Stimulated activated CD4-positive, alpha-beta T cell treated with anti-CD3 and anti-CD28 coated beads, Interleukin-1b, Interleukin-23, amount 100 ng/mL, for 1 hour (primary cell): ENCODE measurements around the gene RFX7.

Experiments used
- DNase-seq, 2 donors: peaks; one replicate each; pipeline ENCODE4 v3.0.0-alpha.2; 2020; ENCODE audit warnings: low read depth in 2 of 2

RFX7 gene

GRCh38 chr15:56244038-56244810, 545 bp upstream of the RFX7 start:
- DNase-seq, result peak in 1 of 2 donors; percentile 0

GRCh38 chr15:56242576-56243162, 1.0 kb downstream of the RFX7 start:
- DNase-seq, result peak in 1 of 2 donors; percentile 0

- DNase-seq, result no peak
Observed at GRCh38 chr15:56241374-56242105, 2.1 kb downstream of the RFX7 start.

GRCh38 chr15:56240390-56240789, 3.3 kb downstream of the RFX7 start:
- DNase-seq, result no peak

- no peak for DNase-seq
Observed at GRCh38 chr15:56236197-56236596, 7.5 kb downstream of the RFX7 start.

GRCh38 chr15:56234804-56235203, 8.9 kb downstream of the RFX7 start:
- no peak for DNase-seq

GRCh38 chr15:56233549-56233948, 10.1 kb downstream of the RFX7 start:
- DNase-seq, result no peak

GRCh38 chr15:56232058-56232457, 11.6 kb downstream of the RFX7 start:
- DNase-seq, result no peak

GRCh38 chr15:56228854-56229253, 14.8 kb downstream of the RFX7 start:
- DNase-seq, result no peak

GRCh38 chr15:56228352-56228751, 15.3 kb downstream of the RFX7 start:
- no peak for DNase-seq

GRCh38 chr15:56227780-56228179, 15.9 kb downstream of the RFX7 start:
- DNase-seq, result no peak

- no peak for DNase-seq
Observed at GRCh38 chr15:56227306-56227705, 16.4 kb downstream of the RFX7 start.

- no peak for DNase-seq
Observed at GRCh38 chr15:56225520-56225919, 18.2 kb downstream of the RFX7 start.

- DNase-seq, result no peak
Observed at GRCh38 chr15:56222302-56222701, 21.4 kb downstream of the RFX7 start.

- DNase-seq, result no peak
Observed at GRCh38 chr15:56217341-56217740, 26.3 kb downstream of the RFX7 start.

GRCh38 chr15:56215769-56216168, 27.9 kb downstream of the RFX7 start:
- DNase-seq, result no peak

- DNase-seq, result no peak
Observed at GRCh38 chr15:56211960-56212550, 31.6 kb downstream of the RFX7 start.

GRCh38 chr15:56211064-56211463, 32.6 kb downstream of the RFX7 start:
- DNase-seq, result no peak

GRCh38 chr15:56208641-56209155, 35.0 kb downstream of the RFX7 start:
- no peak for DNase-seq

- no peak for DNase-seq
Observed at GRCh38 chr15:56208185-56208584, 35.5 kb downstream of the RFX7 start.

GRCh38 chr15:56207711-56208110, 36.0 kb downstream of the RFX7 start:
- DNase-seq, result no peak

- DNase-seq, result no peak
Observed at GRCh38 chr15:56207092-56207491, 36.6 kb downstream of the RFX7 start.
